ENCODE data around the gene SIRPA. TPM values are rescaled to one million over a fixed set of nuclear protein-coding genes. Genes with fewer than 3 reads are reported as not detected.

The SIRPA gene
- polyA plus RNA-seq, 1 donor from 2014 or later = 8.0 TPM

- Histone ChIP-seq H3K4me2 (ENCODE audit: low read length) (no peak overlapping the region), H4K20me1 (ENCODE audit: insufficient read depth) (no peaks in the 10 kb centered on the region), H2AFZ (ENCODE audit: low read depth, low read length) (no peak overlapping the region), H3K4me3 (ENCODE audit: low read length) (no peak overlapping the region), H3F3A (ENCODE audit: insufficient read depth, low read length, poor library complexity, severe bottlenecking) (no peaks in the 10 kb centered on the region), H3K9me2 (ENCODE audit: insufficient read depth, low read length) (no peaks in the 10 kb centered on the region), H3K27me3 (ENCODE audit: insufficient read depth, low read depth, low read length) (no peaks in the 10 kb centered on the region), H3K9me3 (ENCODE audit: low read length) (no peaks in the 10 kb centered on the region), H3K36me3 (ENCODE audit: insufficient read depth, low read length) (no peaks in the 10 kb centered on the region), H3K79me2 (replicated peaks; ENCODE audit: insufficient read depth, low read length) (no peaks in the 10 kb centered on the region), H3K9ac (ENCODE audit: low read length) (no peak overlapping the region), H3K27ac (ENCODE audit: low read length) (no peak overlapping the region)
- TF ChIP-seq, protein P1, sequence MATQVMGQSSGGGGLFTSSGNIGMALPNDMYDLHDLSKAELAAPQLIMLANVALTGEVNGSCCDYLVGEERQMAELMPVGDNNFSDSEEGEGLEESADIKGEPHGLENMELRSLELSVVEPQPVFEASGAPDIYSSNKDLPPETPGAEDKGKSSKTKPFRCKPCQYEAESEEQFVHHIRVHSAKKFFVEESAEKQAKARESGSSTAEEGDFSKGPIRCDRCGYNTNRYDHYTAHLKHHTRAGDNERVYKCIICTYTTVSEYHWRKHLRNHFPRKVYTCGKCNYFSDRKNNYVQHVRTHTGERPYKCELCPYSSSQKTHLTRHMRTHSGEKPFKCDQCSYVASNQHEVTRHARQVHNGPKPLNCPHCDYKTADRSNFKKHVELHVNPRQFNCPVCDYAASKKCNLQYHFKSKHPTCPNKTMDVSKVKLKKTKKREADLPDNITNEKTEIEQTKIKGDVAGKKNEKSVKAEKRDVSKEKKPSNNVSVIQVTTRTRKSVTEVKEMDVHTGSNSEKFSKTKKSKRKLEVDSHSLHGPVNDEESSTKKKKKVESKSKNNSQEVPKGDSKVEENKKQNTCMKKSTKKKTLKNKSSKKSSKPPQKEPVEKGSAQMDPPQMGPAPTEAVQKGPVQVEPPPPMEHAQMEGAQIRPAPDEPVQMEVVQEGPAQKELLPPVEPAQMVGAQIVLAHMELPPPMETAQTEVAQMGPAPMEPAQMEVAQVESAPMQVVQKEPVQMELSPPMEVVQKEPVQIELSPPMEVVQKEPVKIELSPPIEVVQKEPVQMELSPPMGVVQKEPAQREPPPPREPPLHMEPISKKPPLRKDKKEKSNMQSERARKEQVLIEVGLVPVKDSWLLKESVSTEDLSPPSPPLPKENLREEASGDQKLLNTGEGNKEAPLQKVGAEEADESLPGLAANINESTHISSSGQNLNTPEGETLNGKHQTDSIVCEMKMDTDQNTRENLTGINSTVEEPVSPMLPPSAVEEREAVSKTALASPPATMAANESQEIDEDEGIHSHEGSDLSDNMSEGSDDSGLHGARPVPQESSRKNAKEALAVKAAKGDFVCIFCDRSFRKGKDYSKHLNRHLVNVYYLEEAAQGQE (IDR thresholded peaks at IDR 0.05; ENCODE audit: borderline replicate concordance) = no peak
Observed at GRCh38 chr20:1872459-1873097, 22.6 kb upstream of the SIRPA start.

GRCh38 chr20:1874450-1875182 is 20.6 kb upstream of the SIRPA start:
- no peaks in the 10 kb centered on the region for H3F3A ChIP-seq (ENCODE audit: insufficient read depth, low read length, poor library complexity, severe bottlenecking)
- H3K27ac ChIP-seq (ENCODE audit: low read length) = no peak overlapping the region
- no peak overlapping the region for H3K4me2 ChIP-seq (ENCODE audit: low read length)
- no peaks in the 10 kb centered on the region for H4K20me1 ChIP-seq (ENCODE audit: insufficient read depth)
- no peak overlapping the region for H2AFZ ChIP-seq (ENCODE audit: low read depth, low read length)
- no peaks in the 10 kb centered on the region for H3K9me3 ChIP-seq (ENCODE audit: low read length)
- H3K27me3 ChIP-seq (ENCODE audit: insufficient read depth, low read depth, low read length) = no peaks in the 10 kb centered on the region
- TF ChIP-seq RAD21 (conservative IDR thresholded peaks at IDR 0.05) = no peak
- TF ChIP-seq MXI1 (conservative IDR thresholded peaks at IDR 0.05; ENCODE audit: poor library complexity, severe bottlenecking) = no peak
- TF ChIP-seq EZH2 (IDR thresholded peaks at IDR 0.05; ENCODE audit: borderline replicate concordance, insufficient read depth, low read length, poor library complexity, severe bottlenecking) = no peak
- no peak for TF ChIP-seq POLR2AphosphoS5 (IDR thresholded peaks at IDR 0.05)
- no peak for TF ChIP-seq TAF1 (IDR thresholded peaks at IDR 0.05; ENCODE audit: low read depth)
- no peaks in the 10 kb centered on the region for H3K79me2 ChIP-seq (replicated peaks; ENCODE audit: insufficient read depth, low read length)
- no peaks in the 10 kb centered on the region for H3K36me3 ChIP-seq (ENCODE audit: insufficient read depth, low read length)
- no peaks in the 10 kb centered on the region for H3K9me2 ChIP-seq (ENCODE audit: insufficient read depth, low read length)
- no peak overlapping the region for H3K4me3 ChIP-seq (ENCODE audit: low read length)
- no peak overlapping the region for H3K9ac ChIP-seq (ENCODE audit: low read length)

DNA sequence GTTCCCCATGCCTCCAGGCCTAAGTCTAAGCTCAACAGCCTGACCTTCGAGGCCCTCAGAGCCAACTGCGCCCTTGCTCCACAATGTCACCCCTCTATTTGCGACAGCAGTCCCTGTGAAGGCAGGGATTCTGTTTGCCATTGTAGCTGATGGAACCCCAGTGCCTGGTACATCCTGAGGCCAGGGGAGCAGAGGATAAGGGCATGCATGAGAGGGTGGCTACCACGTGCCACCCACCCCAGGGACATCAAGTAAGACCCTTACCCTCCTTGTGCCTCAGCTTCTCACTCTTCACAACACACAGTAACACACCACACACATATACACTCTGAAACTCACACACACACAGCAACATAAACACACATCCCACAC is 20.0 kb upstream of the SIRPA start:
- Histone ChIP-seq H3K9me2 (ENCODE audit: insufficient read depth, low read length) (no peaks in the 10 kb centered on the region), H3K27me3 (ENCODE audit: insufficient read depth, low read depth, low read length) (no peaks in the 10 kb centered on the region), H4K20me1 (ENCODE audit: insufficient read depth) (no peaks in the 10 kb centered on the region), H3K9me3 (ENCODE audit: low read length) (no peaks in the 10 kb centered on the region), H3K27ac (ENCODE audit: low read length) (no peak overlapping the region), H3K4me3 (ENCODE audit: low read length) (no peak overlapping the region), H3K4me2 (ENCODE audit: low read length) (no peak overlapping the region), H3K9ac (ENCODE audit: low read length) (no peak overlapping the region), H3K36me3 (ENCODE audit: insufficient read depth, low read length) (no peaks in the 10 kb centered on the region), H3K79me2 (replicated peaks; ENCODE audit: insufficient read depth, low read length) (no peaks in the 10 kb centered on the region), H2AFZ (ENCODE audit: low read depth, low read length) (no peak overlapping the region), H3F3A (ENCODE audit: insufficient read depth, low read length, poor library complexity, severe bottlenecking) (no peaks in the 10 kb centered on the region)
- TF ChIP-seq POLR2AphosphoS5 (IDR thresholded peaks at IDR 0.05) = no peak
- no peak for TF ChIP-seq SMC3 (conservative IDR thresholded peaks at IDR 0.05; ENCODE audit: poor library complexity)
- TF ChIP-seq, protein P1 (IDR thresholded peaks at IDR 0.05; ENCODE audit: borderline replicate concordance) = no peak
- TF ChIP-seq EP300 (conservative IDR thresholded peaks at IDR 0.05; ENCODE audit: poor library complexity, severe bottlenecking) = no peak
- TF ChIP-seq CTCF (IDR thresholded peaks at IDR 0.05; ENCODE audit: poor library complexity, severe bottlenecking) = no peak
- no peak for TF ChIP-seq TAF1 (IDR thresholded peaks at IDR 0.05; ENCODE audit: low read depth)
- no peak for TF ChIP-seq RAD21 (conservative IDR thresholded peaks at IDR 0.05)
- no peak for TF ChIP-seq MXI1 (conservative IDR thresholded peaks at IDR 0.05; ENCODE audit: poor library complexity, severe bottlenecking)
- no peak for TF ChIP-seq EZH2 (IDR thresholded peaks at IDR 0.05; ENCODE audit: borderline replicate concordance, insufficient read depth, low read length, poor library complexity, severe bottlenecking)

Data from neural cell (in vitro differentiated cells).